ENCODE measurements around the gene FAM83E. TPM values are rescaled to one million over a fixed set of nuclear protein-coding genes. Genes with fewer than 3 reads are reported as not detected.

FAM83E gene
- total and polyA plus RNA-seq, 2 experiments from 2014 or later, result 1.0 to 2.3 TPM

DNA sequence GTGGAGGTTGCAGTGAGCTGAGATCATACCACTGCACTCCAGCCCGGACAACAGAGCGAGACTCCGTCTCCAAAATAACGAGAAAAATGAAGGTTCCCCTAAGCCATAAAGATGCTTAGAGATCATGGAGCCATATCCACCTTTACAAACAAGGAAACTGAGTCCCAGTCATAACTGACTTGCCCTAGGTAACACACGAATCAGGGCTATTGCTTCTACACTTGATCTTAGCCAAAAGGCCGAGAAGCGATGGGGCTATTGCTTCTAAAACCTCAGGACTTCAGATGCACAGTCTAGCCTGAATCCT lies 19.1 kb upstream of the FAM83E start (continued):
- TF ChIP-seq, protein P1, sequence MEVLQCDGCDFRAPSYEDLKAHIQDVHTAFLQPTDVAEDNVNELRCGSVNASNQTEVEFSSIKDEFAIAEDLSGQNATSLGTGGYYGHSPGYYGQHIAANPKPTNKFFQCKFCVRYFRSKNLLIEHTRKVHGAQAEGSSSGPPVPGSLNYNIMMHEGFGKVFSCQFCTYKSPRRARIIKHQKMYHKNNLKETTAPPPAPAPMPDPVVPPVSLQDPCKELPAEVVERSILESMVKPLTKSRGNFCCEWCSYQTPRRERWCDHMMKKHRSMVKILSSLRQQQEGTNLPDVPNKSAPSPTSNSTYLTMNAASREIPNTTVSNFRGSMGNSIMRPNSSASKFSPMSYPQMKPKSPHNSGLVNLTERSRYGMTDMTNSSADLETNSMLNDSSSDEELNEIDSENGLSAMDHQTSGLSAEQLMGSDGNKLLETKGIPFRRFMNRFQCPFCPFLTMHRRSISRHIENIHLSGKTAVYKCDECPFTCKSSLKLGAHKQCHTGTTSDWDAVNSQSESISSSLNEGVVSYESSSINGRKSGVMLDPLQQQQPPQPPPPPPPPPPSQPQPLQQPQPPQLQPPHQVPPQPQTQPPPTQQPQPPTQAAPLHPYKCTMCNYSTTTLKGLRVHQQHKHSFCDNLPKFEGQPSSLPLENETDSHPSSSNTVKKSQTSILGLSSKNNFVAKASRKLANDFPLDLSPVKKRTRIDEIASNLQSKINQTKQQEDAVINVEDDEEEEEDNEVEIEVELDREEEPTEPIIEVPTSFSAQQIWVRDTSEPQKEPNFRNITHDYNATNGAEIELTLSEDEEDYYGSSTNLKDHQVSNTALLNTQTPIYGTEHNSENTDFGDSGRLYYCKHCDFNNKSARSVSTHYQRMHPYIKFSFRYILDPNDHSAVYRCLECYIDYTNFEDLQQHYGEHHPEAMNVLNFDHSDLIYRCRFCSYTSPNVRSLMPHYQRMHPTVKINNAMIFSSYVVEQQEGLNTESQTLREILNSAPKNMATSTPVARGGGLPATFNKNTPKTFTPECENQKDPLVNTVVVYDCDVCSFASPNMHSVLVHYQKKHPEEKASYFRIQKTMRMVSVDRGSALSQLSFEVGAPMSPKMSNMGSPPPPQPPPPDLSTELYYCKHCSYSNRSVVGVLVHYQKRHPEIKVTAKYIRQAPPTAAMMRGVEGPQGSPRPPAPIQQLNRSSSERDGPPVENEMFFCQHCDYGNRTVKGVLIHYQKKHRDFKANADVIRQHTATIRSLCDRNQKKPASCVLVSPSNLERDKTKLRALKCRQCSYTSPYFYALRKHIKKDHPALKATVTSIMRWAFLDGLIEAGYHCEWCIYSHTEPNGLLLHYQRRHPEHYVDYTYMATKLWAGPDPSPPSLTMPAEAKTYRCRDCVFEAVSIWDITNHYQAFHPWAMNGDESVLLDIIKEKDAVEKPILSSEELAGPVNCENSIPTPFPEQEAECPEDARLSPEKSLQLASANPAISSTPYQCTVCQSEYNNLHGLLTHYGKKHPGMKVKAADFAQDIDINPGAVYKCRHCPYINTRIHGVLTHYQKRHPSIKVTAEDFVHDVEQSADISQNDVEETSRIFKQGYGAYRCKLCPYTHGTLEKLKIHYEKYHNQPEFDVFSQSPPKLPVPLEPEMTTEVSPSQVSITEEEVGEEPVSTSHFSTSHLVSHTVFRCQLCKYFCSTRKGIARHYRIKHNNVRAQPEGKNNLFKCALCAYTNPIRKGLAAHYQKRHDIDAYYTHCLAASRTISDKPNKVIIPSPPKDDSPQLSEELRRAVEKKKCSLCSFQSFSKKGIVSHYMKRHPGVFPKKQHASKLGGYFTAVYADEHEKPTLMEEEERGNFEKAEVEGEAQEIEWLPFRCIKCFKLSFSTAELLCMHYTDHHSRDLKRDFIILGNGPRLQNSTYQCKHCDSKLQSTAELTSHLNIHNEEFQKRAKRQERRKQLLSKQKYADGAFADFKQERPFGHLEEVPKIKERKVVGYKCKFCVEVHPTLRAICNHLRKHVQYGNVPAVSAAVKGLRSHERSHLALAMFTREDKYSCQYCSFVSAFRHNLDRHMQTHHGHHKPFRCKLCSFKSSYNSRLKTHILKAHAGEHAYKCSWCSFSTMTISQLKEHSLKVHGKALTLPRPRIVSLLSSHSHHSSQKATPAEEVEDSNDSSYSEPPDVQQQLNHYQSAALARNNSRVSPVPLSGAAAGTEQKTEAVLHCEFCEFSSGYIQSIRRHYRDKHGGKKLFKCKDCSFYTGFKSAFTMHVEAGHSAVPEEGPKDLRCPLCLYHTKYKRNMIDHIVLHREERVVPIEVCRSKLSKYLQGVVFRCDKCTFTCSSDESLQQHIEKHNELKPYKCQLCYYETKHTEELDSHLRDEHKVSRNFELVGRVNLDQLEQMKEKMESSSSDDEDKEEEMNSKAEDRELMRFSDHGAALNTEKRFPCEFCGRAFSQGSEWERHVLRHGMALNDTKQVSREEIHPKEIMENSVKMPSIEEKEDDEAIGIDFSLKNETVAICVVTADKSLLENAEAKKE (CRISPR knock-in tag; IDR thresholded peaks at IDR 0.05), result no peak
- TF ChIP-seq, protein P2, sequence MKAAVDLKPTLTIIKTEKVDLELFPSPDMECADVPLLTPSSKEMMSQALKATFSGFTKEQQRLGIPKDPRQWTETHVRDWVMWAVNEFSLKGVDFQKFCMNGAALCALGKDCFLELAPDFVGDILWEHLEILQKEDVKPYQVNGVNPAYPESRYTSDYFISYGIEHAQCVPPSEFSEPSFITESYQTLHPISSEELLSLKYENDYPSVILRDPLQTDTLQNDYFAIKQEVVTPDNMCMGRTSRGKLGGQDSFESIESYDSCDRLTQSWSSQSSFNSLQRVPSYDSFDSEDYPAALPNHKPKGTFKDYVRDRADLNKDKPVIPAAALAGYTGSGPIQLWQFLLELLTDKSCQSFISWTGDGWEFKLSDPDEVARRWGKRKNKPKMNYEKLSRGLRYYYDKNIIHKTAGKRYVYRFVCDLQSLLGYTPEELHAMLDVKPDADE (IDR thresholded peaks at IDR 0.05), result no peak
- TF ChIP-seq ZNF114 (CRISPR knock-in tag; IDR thresholded peaks at IDR 0.05), result no peak
- TF ChIP-seq EZH2phosphoT487 (IDR thresholded peaks at IDR 0.05; ENCODE audit: unreplicated experiment), result no peak

DNA sequence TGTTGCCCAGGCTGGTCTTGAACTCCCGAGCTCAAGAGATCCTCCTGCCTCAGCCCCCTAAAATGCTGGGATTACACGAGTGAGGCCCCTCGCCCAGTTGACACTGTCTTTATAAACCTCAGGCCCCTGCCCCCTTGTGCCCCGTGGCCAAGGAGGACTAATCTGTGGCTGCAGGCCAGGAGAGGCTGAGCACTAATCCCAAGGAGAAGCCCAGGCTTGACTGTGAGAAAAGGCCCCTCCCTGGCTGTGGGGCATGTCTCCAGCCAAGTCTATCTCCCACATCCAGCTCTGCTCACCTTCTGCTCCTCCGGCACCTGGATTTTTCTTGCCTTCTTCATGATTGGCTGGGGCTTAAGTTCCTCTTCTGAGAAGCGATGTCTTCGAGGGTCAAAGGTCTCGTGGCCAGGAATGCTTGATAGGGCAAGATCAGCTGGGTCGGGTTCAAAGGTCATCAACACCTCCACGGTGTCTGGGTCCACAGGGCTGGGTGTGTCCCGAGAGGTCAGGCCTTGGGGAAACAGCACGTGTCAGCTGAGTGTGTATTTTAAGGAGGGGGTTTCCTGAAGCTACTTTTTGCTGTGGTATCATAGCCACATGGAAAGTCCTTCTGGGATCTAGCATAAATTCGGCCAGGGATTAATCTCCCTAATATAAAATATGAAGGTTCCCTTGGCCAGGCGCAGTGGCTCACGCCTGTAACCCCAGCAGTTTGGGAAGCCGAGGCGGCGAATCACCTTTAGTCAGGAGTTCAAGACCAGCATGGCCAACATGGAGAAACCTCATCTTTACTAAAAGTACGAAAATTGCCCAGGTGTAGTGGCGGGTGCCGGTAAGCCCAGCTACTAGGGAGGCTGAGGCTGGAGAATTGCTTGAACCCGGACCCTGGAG lies 18.5 kb upstream of the FAM83E start:
- Mint-ChIP-seq H3K36me3 (ENCODE audit: low read depth) (peaks cover 5% of the 10 kb centered on the region), H3K4me3 (peak overlapping the region; percentile 60; the same call in 2 of the 3 replicates), H3K9me3 (no peaks in the 10 kb centered on the region; the same call in 2 of the 3 replicates), H3K27ac (no peak overlapping the region), H3K4me1 (peaks cover 31% of the 10 kb centered on the region), H3K27me3 (ENCODE audit: insufficient read depth, low read depth, poor library complexity) (peaks cover 35% of the 10 kb centered on the region)
- no peaks in the 10 kb centered on the region for H3K36me3 ChIP-seq (ENCODE audit: insufficient read depth)
- DNase-seq (ENCODE audit: low spot score) (no peak), ATAC-seq (no peak)
- H3K27me3 ChIP-seq (ENCODE audit: insufficient read depth), result peaks cover 14% of the 10 kb centered on the region
- no peaks in the 10 kb centered on the region for H3K9me2 ChIP-seq (ENCODE audit: insufficient read depth)
- no peaks in the 10 kb centered on the region for H3K79me2 ChIP-seq (replicated peaks; ENCODE audit: insufficient read depth)
- peaks cover 46% of the 10 kb centered on the region for H3F3A ChIP-seq (replicated peaks; ENCODE audit: low read depth)
- no peak overlapping the region for H3K27ac ChIP-seq (ENCODE audit: low read depth)
- H3K4me2 ChIP-seq, result peak overlapping the region; percentile 69
- no peak overlapping the region for H3K4me3 ChIP-seq
- peaks cover 24% of the 10 kb centered on the region for H3K4me1 ChIP-seq (ENCODE audit: insufficient read depth)
- TF ChIP-seq, protein P3, sequence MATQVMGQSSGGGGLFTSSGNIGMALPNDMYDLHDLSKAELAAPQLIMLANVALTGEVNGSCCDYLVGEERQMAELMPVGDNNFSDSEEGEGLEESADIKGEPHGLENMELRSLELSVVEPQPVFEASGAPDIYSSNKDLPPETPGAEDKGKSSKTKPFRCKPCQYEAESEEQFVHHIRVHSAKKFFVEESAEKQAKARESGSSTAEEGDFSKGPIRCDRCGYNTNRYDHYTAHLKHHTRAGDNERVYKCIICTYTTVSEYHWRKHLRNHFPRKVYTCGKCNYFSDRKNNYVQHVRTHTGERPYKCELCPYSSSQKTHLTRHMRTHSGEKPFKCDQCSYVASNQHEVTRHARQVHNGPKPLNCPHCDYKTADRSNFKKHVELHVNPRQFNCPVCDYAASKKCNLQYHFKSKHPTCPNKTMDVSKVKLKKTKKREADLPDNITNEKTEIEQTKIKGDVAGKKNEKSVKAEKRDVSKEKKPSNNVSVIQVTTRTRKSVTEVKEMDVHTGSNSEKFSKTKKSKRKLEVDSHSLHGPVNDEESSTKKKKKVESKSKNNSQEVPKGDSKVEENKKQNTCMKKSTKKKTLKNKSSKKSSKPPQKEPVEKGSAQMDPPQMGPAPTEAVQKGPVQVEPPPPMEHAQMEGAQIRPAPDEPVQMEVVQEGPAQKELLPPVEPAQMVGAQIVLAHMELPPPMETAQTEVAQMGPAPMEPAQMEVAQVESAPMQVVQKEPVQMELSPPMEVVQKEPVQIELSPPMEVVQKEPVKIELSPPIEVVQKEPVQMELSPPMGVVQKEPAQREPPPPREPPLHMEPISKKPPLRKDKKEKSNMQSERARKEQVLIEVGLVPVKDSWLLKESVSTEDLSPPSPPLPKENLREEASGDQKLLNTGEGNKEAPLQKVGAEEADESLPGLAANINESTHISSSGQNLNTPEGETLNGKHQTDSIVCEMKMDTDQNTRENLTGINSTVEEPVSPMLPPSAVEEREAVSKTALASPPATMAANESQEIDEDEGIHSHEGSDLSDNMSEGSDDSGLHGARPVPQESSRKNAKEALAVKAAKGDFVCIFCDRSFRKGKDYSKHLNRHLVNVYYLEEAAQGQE (IDR thresholded peaks at IDR 0.05; ENCODE audit: unreplicated experiment), result no peak
- no peak overlapping the region for H2AFZ ChIP-seq
- no peaks in the 10 kb centered on the region for H4K20me1 ChIP-seq (replicated peaks; ENCODE audit: insufficient read depth)
